ENCODE measurements around the gene FDX1. TPM values are rescaled to one million over a fixed set of nuclear protein-coding genes. Genes with fewer than 3 reads are reported as not detected.

The FDX1 gene
- polyA plus RNA-seq, 1 donor from 2014 or later: 14.3 TPM

- no peaks in the 10 kb centered on the region for H3K9me2 ChIP-seq (ENCODE audit: insufficient read depth, low read length)
- no peaks in the 10 kb centered on the region for H3K9me3 ChIP-seq (ENCODE audit: low read length)
- no peak overlapping the region for H3K4me2 ChIP-seq (ENCODE audit: low read length)
- no peak overlapping the region for H3K27ac ChIP-seq (ENCODE audit: low read length)
- no peaks in the 10 kb centered on the region for H4K20me1 ChIP-seq (ENCODE audit: insufficient read depth)
- no peaks in the 10 kb centered on the region for H3K79me2 ChIP-seq (replicated peaks; ENCODE audit: insufficient read depth, low read length)
- TF ChIP-seq, protein P1, sequence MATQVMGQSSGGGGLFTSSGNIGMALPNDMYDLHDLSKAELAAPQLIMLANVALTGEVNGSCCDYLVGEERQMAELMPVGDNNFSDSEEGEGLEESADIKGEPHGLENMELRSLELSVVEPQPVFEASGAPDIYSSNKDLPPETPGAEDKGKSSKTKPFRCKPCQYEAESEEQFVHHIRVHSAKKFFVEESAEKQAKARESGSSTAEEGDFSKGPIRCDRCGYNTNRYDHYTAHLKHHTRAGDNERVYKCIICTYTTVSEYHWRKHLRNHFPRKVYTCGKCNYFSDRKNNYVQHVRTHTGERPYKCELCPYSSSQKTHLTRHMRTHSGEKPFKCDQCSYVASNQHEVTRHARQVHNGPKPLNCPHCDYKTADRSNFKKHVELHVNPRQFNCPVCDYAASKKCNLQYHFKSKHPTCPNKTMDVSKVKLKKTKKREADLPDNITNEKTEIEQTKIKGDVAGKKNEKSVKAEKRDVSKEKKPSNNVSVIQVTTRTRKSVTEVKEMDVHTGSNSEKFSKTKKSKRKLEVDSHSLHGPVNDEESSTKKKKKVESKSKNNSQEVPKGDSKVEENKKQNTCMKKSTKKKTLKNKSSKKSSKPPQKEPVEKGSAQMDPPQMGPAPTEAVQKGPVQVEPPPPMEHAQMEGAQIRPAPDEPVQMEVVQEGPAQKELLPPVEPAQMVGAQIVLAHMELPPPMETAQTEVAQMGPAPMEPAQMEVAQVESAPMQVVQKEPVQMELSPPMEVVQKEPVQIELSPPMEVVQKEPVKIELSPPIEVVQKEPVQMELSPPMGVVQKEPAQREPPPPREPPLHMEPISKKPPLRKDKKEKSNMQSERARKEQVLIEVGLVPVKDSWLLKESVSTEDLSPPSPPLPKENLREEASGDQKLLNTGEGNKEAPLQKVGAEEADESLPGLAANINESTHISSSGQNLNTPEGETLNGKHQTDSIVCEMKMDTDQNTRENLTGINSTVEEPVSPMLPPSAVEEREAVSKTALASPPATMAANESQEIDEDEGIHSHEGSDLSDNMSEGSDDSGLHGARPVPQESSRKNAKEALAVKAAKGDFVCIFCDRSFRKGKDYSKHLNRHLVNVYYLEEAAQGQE (IDR thresholded peaks at IDR 0.05; ENCODE audit: borderline replicate concordance): no peak
- no peak for TF ChIP-seq CTCF (IDR thresholded peaks at IDR 0.05; ENCODE audit: poor library complexity, severe bottlenecking)
- TF ChIP-seq SMC3 (conservative IDR thresholded peaks at IDR 0.05; ENCODE audit: poor library complexity): no peak
- TF ChIP-seq EZH2 (IDR thresholded peaks at IDR 0.05; ENCODE audit: borderline replicate concordance, insufficient read depth, low read length, poor library complexity, severe bottlenecking): no peak
- H3K27me3 ChIP-seq (ENCODE audit: insufficient read depth, low read depth, low read length): no peaks in the 10 kb centered on the region
- H3K36me3 ChIP-seq (ENCODE audit: insufficient read depth, low read length): no peaks in the 10 kb centered on the region
- H2AFZ ChIP-seq (ENCODE audit: low read depth, low read length): no peak overlapping the region
- no peaks in the 10 kb centered on the region for H3F3A ChIP-seq (ENCODE audit: insufficient read depth, low read length, poor library complexity, severe bottlenecking)
- no peak overlapping the region for H3K9ac ChIP-seq (ENCODE audit: low read length)
- no peak overlapping the region for H3K4me3 ChIP-seq (ENCODE audit: low read length)
Observed at GRCh38 chr11:110454609-110455008, 24.9 kb downstream of the FDX1 start.

- no peak overlapping the region for H3K4me3 ChIP-seq (ENCODE audit: low read length)
Observed at GRCh38 chr11:110455718-110456117, 26.0 kb downstream of the FDX1 start.

More at GRCh38 chr11:110455718-110456117, 26.0 kb downstream of the FDX1 start:
- Histone ChIP-seq H3K36me3 (ENCODE audit: insufficient read depth, low read length) (no peaks in the 10 kb centered on the region), H3K79me2 (replicated peaks; ENCODE audit: insufficient read depth, low read length) (no peaks in the 10 kb centered on the region), H3K27me3 (ENCODE audit: insufficient read depth, low read depth, low read length) (no peaks in the 10 kb centered on the region), H3K27ac (ENCODE audit: low read length) (no peak overlapping the region), H3K9me2 (ENCODE audit: insufficient read depth, low read length) (no peaks in the 10 kb centered on the region), H3K9ac (ENCODE audit: low read length) (no peak overlapping the region), H3K4me2 (ENCODE audit: low read length) (no peak overlapping the region), H3F3A (ENCODE audit: insufficient read depth, low read length, poor library complexity, severe bottlenecking) (no peaks in the 10 kb centered on the region), H2AFZ (ENCODE audit: low read depth, low read length) (no peak overlapping the region), H3K9me3 (ENCODE audit: low read length) (no peaks in the 10 kb centered on the region), H4K20me1 (ENCODE audit: insufficient read depth) (no peaks in the 10 kb centered on the region)
- no peak for TF ChIP-seq EZH2 (IDR thresholded peaks at IDR 0.05; ENCODE audit: borderline replicate concordance, insufficient read depth, low read length, poor library complexity, severe bottlenecking)
- no peak for TF ChIP-seq RAD21 (conservative IDR thresholded peaks at IDR 0.05)
- TF ChIP-seq CTCF (IDR thresholded peaks at IDR 0.05; ENCODE audit: poor library complexity, severe bottlenecking): no peak
- no peak for TF ChIP-seq TAF1 (IDR thresholded peaks at IDR 0.05; ENCODE audit: low read depth)
- TF ChIP-seq POLR2AphosphoS5 (IDR thresholded peaks at IDR 0.05): no peak
- TF ChIP-seq SMC3 (conservative IDR thresholded peaks at IDR 0.05; ENCODE audit: poor library complexity): no peak

Measured in neural cell (in vitro differentiated cells).